Tibial artery (tissue), 4 donors: ENCODE data around the gene TAPT1.

ENCODE experiments used
- DNase-seq, 2 donors: peaks; one replicate each; pipeline ENCODE4 v3.0.0-alpha.2; 2019
- H3K27ac ChIP-seq, 2 donors: fragments of 200-600 bp; sonication (generic) in 1 of 2; 1 replicate in 1 of 2; 2 replicates in 1 of 2; pipeline ENCODE4 v1.5.1; 2018 to 2019; ENCODE audit warnings: mild to moderate bottlenecking in 1 of 2
- H3K27me3 ChIP-seq, 2 donors: fragments of 200-600 bp; sonication (generic) in 1 of 2; one replicate each; pipeline versions ENCODE4 v1.5.1 to v1.6.0; 2016 to 2019
- H3K36me3 ChIP-seq, 3 donors: fragments of 200-600 bp; sonication (generic) in 2 of 3; one replicate each; pipeline ENCODE4 v1.5.1; 2016 to 2019; ENCODE audit warnings: mild to moderate bottlenecking in 2 of 3
- H3K4me1 ChIP-seq, 4 donors: fragments of 200-600 bp; sonication (generic) in 2 of 4; 1 replicate in 3 of 4; 2 replicates in 1 of 4; pipeline ENCODE4 v1.5.1; 2016 to 2019
- H3K4me3 ChIP-seq, 2 donors: fragments of 200-600 bp; sonication (generic) in 1 of 2; 1 replicate in 1 of 2; 2 replicates in 1 of 2; pipeline ENCODE4 v1.5.1; 2018 to 2019; ENCODE audit warnings: mild to moderate bottlenecking in 2 of 2
- H3K9me3 ChIP-seq, 3 donors: fragments of 200-600 bp; sonication (generic) in 1 of 3; one replicate each; pipeline ENCODE4 v1.5.1; 2016 to 2019
- CTCF ChIP-seq, 2 experiments: fragments of 200-600 bp in 1 of 2; fragments of 450-650 bp in 1 of 2; IDR thresholded peaks; one replicate each; pipeline ENCODE4 v1.5.1; 2017 to 2019; ENCODE audit warnings: antibody characterized with exemption in 2 of 2, mild to moderate bottlenecking in 1 of 2, moderate library complexity in 1 of 2
- intact Hi-C: fragments of 100-400 bp; cut with DNase I; formaldehyde crosslinking; loops from one replicate; pipeline ENCODE4 v1.15.0; 2023; ENCODE audit warnings: low total_unique reads

TAPT1 gene

GRCh38 chr4:16122784-16123183 is 103.5 kb downstream of the TAPT1 start:
- Histone ChIP-seq H3K4me3 (no peak overlapping the region), H3K4me1 (peaks cover 0 to 18% (median 6%) of the 10 kb centered on the region in 4 donors), H3K27ac (no peak overlapping the region), H3K36me3 (no peaks in the 10 kb centered on the region), H3K9me3 (no peaks in the 10 kb centered on the region), H3K27me3 (no peaks in the 10 kb centered on the region)
- TF ChIP-seq CTCF (IDR thresholded peaks at IDR 0.05), result no peak
- no peak for DNase-seq
- intact Hi-C loops, result no loop called here

- no peaks in the 10 kb centered on the region for H3K9me3 ChIP-seq
- H3K36me3 ChIP-seq, result no peaks in the 10 kb centered on the region
- no peak overlapping the region for H3K4me3 ChIP-seq
- H3K27ac ChIP-seq, result no peak overlapping the region
- TF ChIP-seq CTCF (IDR thresholded peaks at IDR 0.05), result no peak
- no peak for DNase-seq
- H3K27me3 ChIP-seq, result no peaks in the 10 kb centered on the region
- peaks cover 0 to 23% (median 6%) of the 10 kb centered on the region in 4 donors for H3K4me1 ChIP-seq
- intact Hi-C loops, result no loop called here
Measured at GRCh38 chr4:16122308-16122711, 104.0 kb downstream of the TAPT1 start.

GRCh38 chr4:16120720-16121119 is 105.6 kb downstream of the TAPT1 start:
- Histone ChIP-seq H3K9me3 (no peaks in the 10 kb centered on the region), H3K4me1 (peaks cover 0 to 18% (median 2%) of the 10 kb centered on the region in 4 donors), H3K36me3 (no peaks in the 10 kb centered on the region), H3K27ac (no peak overlapping the region), H3K4me3 (no peak overlapping the region), H3K27me3 (no peaks in the 10 kb centered on the region)
- no peak for DNase-seq
- TF ChIP-seq CTCF (IDR thresholded peaks at IDR 0.05), result no peak
- intact Hi-C loops, result no loop called here

- Histone ChIP-seq H3K4me1 (peaks cover 0 to 16% (median 0%) of the 10 kb centered on the region in 4 donors), H3K4me3 (no peak overlapping the region), H3K27me3 (no peaks in the 10 kb centered on the region), H3K27ac (no peak overlapping the region), H3K36me3 (no peaks in the 10 kb centered on the region), H3K9me3 (no peaks in the 10 kb centered on the region)
- no peak for TF ChIP-seq CTCF (IDR thresholded peaks at IDR 0.05)
- DNase-seq, result no peak
- intact Hi-C loops, result no loop called here
Measured at GRCh38 chr4:16119981-16120380, 106.3 kb downstream of the TAPT1 start.

GRCh38 chr4:16118090-16118489 is 108.2 kb downstream of the TAPT1 start:
- Histone ChIP-seq H3K4me1 (peaks cover 0 to 16% (median 0%) of the 10 kb centered on the region in 4 donors), H3K4me3 (no peak overlapping the region), H3K36me3 (no peaks in the 10 kb centered on the region), H3K27ac (no peak overlapping the region), H3K27me3 (no peaks in the 10 kb centered on the region), H3K9me3 (no peaks in the 10 kb centered on the region)
- intact Hi-C loops, result no loop called here
- DNase-seq, result no peak
- no peak for TF ChIP-seq CTCF (IDR thresholded peaks at IDR 0.05)

- H3K27me3 ChIP-seq, result no peaks in the 10 kb centered on the region
- no peak for TF ChIP-seq CTCF (IDR thresholded peaks at IDR 0.05)
- no peaks in the 10 kb centered on the region for H3K9me3 ChIP-seq
- no peak overlapping the region for H3K4me3 ChIP-seq
- H3K4me1 ChIP-seq, result peaks cover 0 to 16% (median 0%) of the 10 kb centered on the region in 4 donors
- DNase-seq, result no peak
- intact Hi-C loops, result no loop called here
- H3K27ac ChIP-seq, result no peak overlapping the region
- H3K36me3 ChIP-seq, result no peaks in the 10 kb centered on the region
Measured at GRCh38 chr4:16117164-16117563, 109.1 kb downstream of the TAPT1 start.
